NCI-H69 (cell line): ENCODE measurements around the gene CD247.

Experiments used
- DNase-seq: peaks from one replicate; lab custom pipeline; 2025; lab: John Stamatoyannopoulos, UW

The CD247 gene

GRCh38 chr1:167542109-167543032 lies 24.0 kb upstream of the CD247 start:
- DNase-seq: no peak

GRCh38 chr1:167541610-167542009 lies 23.3 kb upstream of the CD247 start:
- DNase-seq: no peak

- no peak for DNase-seq
These were observed 22.7 kb upstream of the CD247 start for GRCh38 chr1:167541003-167541402.

DNA sequence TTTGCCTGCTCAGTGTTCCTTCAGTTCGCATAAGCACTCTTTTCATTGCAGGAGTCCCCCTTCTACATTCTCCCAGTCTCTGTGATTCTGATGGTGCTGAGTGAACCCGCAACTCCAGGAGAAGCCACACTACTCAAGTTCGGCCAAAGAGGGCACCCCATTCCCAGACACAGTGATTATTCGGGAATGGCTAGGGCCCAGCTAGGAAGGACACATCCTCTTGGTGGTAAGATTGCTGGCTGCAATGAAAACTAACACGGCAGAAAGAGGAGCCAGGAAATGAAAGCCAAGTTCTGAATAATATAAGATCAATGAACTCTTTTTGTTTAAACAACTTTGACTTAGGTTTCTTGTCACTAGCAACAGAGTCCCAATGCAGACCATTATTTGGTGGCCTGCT lies 20.3 kb upstream of the CD247 start:
- peak; percentile 12 for DNase-seq

DNA sequence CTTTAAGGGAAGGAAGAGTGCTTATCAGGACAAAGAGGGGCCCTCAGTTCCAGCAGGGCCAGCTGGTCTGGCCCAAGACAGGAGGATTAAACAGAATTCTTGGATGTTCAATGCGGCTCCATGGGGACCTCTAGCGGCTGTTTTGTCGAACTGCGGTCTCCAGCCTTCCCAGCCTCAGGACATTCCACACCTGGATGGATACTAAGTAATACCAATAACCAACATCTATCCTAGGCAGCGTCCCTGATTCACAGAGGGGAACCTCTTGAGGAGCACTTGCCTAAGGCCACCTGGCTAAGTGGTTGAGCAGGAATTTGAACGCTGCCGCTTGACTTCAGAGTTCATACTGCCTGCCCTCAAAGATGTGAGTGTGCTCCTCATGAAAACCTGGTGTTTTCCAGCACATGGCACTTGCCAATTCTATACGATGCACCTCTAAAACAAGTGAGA lies 15.5 kb upstream of the CD247 start:
- peak; percentile 64 for DNase-seq

- no peak for DNase-seq
These were observed 14.9 kb upstream of the CD247 start for GRCh38 chr1:167532964-167533824.

DNA sequence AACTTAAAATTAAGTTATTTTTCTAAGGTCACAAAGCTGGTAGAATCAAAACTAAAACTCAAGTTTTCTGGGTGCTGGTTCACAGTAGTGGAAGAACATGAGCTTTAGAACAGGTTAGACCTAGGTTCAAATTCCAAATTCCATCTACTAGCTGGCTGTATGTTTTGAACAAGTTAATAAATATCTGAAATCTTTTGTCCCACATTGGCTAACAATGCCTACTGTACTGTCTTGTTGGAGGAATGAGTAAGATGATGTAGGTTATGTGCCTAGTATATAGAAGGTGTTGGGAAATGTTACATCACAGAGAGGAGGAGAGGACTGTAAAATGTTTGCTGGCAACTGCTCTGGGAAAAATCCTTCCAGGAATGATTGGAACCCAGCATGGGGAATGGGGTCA lies 14.0 kb upstream of the CD247 start:
- DNase-seq: no peak

GRCh38 chr1:167529829-167530474 lies 11.6 kb upstream of the CD247 start:
- DNase-seq: peak; percentile 74

DNA sequence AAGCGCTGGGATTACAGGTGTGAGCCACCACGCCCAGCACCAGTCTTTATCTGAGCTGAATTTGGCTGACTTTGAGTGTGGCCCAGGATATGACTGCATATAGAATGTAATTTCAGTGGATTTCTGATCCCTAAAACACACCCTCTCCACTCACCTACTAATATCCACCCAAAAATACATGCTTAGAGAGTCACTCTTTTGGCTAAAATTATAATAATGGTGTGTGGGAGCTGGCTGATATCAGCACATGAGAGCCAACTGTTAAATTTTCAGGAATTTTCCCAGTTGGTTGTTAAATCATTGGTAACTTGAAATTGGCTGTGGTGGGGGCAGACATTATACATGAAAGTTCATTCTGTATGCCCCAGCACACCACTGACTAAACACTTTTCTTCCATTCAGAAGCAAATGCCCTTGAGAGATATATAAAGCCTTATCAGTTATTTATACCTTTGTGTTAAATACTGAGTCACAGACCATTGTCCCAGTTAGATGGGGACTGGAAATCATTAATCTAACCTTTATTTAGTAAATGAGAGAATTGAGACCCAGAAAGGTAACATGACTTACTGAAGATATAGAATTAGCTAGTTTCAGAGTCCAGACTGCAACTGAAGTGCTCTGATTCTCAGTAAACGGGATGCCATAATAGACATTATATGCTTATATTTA lies 9.9 kb upstream of the CD247 start:
- no peak for DNase-seq

DNA sequence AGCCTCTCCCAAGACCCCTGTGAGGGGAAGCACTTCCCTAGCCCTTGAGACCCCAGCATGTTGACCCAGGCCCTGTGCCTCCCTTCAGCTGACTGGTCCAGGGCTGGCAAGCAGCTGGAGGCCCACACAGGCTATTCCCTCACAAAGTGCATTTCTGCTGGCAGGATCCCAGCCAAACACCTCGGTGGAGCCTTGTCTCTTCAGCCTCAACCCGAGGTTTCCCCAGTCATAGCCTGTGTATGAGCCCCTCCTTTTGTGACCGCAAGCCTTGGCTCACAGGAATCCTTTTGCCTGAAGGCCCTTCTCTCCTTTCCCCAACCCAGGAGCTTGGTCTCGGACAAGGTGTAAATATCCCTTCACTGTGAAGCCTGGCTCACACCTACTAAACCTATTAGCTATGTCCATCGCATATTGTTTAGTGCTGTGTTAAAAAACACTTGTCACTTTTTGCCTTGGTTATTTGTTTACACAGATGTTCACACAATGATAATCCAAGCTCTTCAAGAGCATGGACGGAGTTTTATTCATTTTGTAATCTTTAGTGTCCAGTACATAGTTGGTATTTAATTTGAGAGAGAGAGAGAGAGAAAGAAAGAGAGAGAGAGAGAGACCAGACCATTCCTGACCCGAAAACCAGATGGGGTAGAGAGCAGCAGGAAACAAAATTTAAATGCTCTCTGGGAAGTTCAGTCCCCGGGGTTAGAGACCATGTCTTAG lies 8.5 kb upstream of the CD247 start:
- no peak for DNase-seq

- DNase-seq: no peak
These were observed 6.3 kb upstream of the CD247 start for GRCh38 chr1:167524651-167525050.

DNA sequence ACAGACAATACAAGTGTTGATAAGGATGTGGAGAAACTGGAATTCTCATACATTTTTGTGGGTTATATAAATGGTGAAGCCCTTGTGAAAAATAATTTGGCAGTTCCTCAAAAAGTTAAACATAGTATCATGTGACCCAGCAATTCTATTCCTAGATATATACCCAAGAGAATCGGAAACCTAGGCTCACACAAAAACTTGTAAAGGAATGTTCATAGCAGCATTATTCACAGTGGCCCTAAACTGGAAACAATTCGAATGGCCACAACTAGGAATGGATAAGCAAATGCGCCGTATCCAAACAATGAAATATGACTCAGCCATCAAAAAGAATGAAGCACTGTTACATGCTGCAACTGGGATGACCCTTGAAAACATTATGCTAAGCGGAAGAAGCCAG lies 3.9 kb upstream of the CD247 start:
- no peak for DNase-seq

DNA sequence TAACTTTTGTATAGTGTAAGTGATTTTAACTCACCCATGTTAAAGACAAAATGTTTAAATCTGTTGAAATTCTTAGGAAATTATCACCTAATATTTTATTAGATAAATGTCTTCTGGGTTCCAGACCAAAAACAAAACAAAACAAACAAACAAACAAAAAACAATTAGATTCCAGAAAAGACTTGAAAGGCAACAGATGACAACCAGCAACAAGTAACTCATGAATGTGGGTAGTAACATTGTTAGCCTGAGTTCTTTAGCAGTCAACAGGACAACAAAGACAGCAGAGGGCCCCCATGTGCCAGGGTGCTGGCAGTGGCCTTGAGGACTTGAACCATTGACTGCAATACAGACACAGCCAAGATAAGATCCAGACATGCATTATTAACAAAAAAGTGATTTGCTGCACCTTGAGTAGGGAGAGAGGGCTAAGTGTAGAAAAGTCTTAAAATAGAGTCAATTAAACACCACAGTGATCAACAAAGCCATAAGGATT lies 2.4 kb upstream of the CD247 start:
- DNase-seq: no peak

- DNase-seq: no peak
These were observed 596 bp downstream of the CD247 start for GRCh38 chr1:167517535-167518330.

- no peak for DNase-seq
These were observed 1.6 kb downstream of the CD247 start for GRCh38 chr1:167516404-167517388.

GRCh38 chr1:167515893-167516321 lies 2.4 kb downstream of the CD247 start:
- no peak for DNase-seq

- DNase-seq: no peak
These were observed 2.9 kb downstream of the CD247 start for GRCh38 chr1:167515461-167515860.

GRCh38 chr1:167514288-167514687 lies 4.0 kb downstream of the CD247 start:
- no peak for DNase-seq
